Peyer's patch (tissue), 4 donors: Measurements from ENCODE around the gene LMO7.

Source experiments
- POLR2A ChIP-seq, 2 donors: fragments of 450-650 bp; IDR thresholded peaks; one replicate each; pipeline ENCODE4 v1.5.1; 2017; ENCODE audit warnings: antibody characterized with exemption in 2 of 2, mild to moderate bottlenecking in 2 of 2, moderate library complexity in 2 of 2
- TF ChIP-seq, protein P1 (sequence below), 6 experiments: fragments of 450-650 bp in 4 of 6; fragments of 200-600 bp in 2 of 6; sonication (generic) in 1 of 6; IDR thresholded peaks; one replicate each; pipeline ENCODE4 v1.5.1; 2017 to 2019; ENCODE audit warnings: antibody characterized with exemption in 6 of 6, mild to moderate bottlenecking in 3 of 6, moderate library complexity in 1 of 6

DNA sequence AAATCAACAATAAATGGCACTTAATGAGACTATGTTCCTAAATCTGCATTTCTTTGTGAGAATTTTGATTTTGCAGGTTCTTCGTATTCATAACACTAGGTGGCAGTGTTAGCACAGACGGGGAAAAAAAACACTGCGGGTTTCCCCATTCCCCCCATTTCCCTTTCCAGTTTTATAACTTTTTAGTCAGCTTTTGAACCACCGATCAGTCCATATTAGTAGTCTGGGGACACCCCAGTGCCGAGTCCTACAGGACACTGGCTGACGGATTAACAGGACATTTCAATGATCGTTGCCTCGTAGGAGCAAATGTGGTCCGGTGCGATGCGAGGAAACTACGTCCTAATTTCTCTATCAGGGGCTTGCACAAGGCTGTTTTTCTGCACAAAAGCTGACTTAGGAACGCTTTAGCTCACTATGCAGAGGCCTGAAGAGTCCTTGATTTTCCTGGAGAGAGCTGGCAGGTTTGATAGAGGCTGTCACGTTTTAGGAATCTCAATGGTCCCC, 234.3 kb downstream of the LMO7 start:
- TF ChIP-seq, protein P1, sequence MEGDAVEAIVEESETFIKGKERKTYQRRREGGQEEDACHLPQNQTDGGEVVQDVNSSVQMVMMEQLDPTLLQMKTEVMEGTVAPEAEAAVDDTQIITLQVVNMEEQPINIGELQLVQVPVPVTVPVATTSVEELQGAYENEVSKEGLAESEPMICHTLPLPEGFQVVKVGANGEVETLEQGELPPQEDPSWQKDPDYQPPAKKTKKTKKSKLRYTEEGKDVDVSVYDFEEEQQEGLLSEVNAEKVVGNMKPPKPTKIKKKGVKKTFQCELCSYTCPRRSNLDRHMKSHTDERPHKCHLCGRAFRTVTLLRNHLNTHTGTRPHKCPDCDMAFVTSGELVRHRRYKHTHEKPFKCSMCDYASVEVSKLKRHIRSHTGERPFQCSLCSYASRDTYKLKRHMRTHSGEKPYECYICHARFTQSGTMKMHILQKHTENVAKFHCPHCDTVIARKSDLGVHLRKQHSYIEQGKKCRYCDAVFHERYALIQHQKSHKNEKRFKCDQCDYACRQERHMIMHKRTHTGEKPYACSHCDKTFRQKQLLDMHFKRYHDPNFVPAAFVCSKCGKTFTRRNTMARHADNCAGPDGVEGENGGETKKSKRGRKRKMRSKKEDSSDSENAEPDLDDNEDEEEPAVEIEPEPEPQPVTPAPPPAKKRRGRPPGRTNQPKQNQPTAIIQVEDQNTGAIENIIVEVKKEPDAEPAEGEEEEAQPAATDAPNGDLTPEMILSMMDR (IDR thresholded peaks at IDR 0.05): peak; percentile 36 to 73 (median 60)
- no peak for TF ChIP-seq POLR2A (IDR thresholded peaks at IDR 0.05)
